ENCODE results near the gene DHX29. TPM values are rescaled to one million over a fixed set of nuclear protein-coding genes. Genes with fewer than 3 reads are reported as not detected.
"Not testable (repeated sequence)": the region's sequence is repeated elsewhere in the genome, so short reads cannot be mapped to it uniquely, and the experiment has no call there.

The DHX29 gene
- total RNA-seq, 2 experiments from 2014 or later: 11.6 to 13.7 TPM

DNA sequence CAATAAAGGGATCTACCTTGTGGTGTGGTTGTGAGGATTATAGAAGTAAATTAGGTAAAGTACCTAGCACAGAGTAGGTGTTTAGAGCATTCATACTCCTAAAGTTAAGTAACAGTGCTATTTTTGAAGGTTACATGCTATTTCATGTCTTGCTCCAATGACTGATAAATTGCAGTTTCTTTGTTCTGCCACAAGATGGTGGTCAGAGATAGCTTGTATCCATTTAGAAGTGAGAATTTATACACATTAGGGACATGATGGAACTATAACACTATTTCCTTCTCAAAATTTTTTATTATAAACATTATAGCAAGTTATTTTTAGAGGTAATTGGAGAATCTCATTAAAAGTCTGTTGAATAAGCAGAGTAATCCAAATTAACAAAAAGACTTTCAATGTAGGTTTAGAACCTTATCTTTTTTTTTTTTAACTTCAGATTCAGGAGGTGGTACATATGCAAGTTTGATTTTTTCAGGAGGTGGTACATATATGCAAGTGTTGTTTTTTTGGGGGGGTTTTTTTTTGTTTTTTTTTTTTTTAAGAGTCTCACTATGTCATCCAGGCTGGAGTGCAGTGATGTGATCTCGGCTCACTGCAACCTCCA lies 17.4 kb upstream of the DHX29 start:
- TF ChIP-seq, protein P1, sequence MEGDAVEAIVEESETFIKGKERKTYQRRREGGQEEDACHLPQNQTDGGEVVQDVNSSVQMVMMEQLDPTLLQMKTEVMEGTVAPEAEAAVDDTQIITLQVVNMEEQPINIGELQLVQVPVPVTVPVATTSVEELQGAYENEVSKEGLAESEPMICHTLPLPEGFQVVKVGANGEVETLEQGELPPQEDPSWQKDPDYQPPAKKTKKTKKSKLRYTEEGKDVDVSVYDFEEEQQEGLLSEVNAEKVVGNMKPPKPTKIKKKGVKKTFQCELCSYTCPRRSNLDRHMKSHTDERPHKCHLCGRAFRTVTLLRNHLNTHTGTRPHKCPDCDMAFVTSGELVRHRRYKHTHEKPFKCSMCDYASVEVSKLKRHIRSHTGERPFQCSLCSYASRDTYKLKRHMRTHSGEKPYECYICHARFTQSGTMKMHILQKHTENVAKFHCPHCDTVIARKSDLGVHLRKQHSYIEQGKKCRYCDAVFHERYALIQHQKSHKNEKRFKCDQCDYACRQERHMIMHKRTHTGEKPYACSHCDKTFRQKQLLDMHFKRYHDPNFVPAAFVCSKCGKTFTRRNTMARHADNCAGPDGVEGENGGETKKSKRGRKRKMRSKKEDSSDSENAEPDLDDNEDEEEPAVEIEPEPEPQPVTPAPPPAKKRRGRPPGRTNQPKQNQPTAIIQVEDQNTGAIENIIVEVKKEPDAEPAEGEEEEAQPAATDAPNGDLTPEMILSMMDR (IDR thresholded peaks at IDR 0.05): peak; percentile 75
- no peak overlapping the region for H3K4me3 Mint-ChIP-seq
- ChIA-PET CTCF (interaction anchor here (0.6 to 1.5 kb wide), 6 partner anchors 11 to 488 kb away, joined by 3 to 4 read pairs (median 4); no protein-coding TSS in a partner anchor), POLR2A (no interaction called here)
- H3K9me3 Mint-ChIP-seq: no peaks in the 10 kb centered on the region
- no peaks in the 10 kb centered on the region for H3K27me3 Mint-ChIP-seq
- no peak for DNase-seq
- peaks cover 30% of the 10 kb centered on the region for H3K36me3 Mint-ChIP-seq (ENCODE audit: low read depth)
- ATAC-seq: peak; percentile 83
- peaks cover 29% of the 10 kb centered on the region for H3K4me1 Mint-ChIP-seq (ENCODE audit: low read depth)
- no peak overlapping the region for H3K27ac Mint-ChIP-seq
- intact Hi-C loops (cut with micrococcal nuclease): no loop called here

DNA sequence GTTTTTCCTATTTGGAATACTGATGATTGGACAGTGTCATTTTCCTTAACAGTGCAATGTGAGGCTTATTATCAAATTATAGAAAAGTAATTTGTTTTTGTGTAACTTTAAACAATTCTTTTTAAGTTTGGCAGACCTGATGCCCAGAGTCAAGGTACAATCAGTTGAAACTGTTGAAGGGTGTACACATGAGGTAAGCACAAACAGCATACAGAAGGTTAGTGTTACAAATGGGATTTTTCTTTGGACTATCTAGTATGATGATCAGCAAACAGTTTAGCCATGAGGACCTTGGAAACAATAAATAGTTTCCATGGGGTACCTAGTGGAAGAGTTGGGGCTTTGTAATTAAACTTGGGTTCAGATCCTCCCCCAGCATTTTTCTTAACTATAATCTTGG lies 16.5 kb upstream of the DHX29 start:
- intact Hi-C loops (cut with micrococcal nuclease): no loop called here
- ATAC-seq (no peak), DNase-seq (no peak)
- ChIA-PET CTCF (interaction anchor here (1.1 kb wide), 1 partner anchor 367 kb away, joined by 4 read pairs; no protein-coding TSS in a partner anchor), POLR2A (interaction anchor here (1.2 kb wide), 1 partner anchor 17 kb away, joined by 3 read pairs; the partner anchor contains the start of genes DHX29 and MTREX)
- H3K27ac Mint-ChIP-seq: no peak overlapping the region
- no peaks in the 10 kb centered on the region for H3K9me3 Mint-ChIP-seq
- peaks cover 29% of the 10 kb centered on the region for H3K4me1 Mint-ChIP-seq (ENCODE audit: low read depth)
- H3K27me3 Mint-ChIP-seq: no peaks in the 10 kb centered on the region
- peaks cover 29% of the 10 kb centered on the region for H3K36me3 Mint-ChIP-seq (ENCODE audit: low read depth)
- TF ChIP-seq, protein P1 (IDR thresholded peaks at IDR 0.05): no peak
- no peak overlapping the region for H3K4me3 Mint-ChIP-seq

DNA sequence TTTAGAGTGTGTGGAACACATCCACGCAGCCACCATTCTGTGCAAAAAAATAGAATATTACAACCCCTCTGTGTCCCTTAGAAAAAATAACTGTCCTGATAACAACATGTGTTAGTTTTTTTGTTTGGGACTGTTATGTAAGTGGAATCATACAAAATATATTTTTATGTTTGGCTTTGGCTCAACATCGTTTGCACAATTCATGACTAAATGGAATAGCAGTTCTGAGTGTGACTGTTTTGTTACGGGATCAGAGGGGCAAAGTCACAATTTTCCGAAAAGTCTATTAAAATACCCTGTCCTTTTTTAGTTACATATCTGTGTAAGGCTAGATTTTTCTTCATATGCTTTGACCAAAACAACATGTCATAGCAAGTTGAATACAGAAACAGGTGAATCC lies 13.1 kb upstream of the DHX29 start:
- TF ChIP-seq, protein P1 (IDR thresholded peaks at IDR 0.05): no peak
- Mint-ChIP-seq H3K27ac (no peak overlapping the region), H3K4me3 (no peak overlapping the region), H3K4me1 (ENCODE audit: low read depth) (peaks cover 37% of the 10 kb centered on the region), H3K36me3 (ENCODE audit: low read depth) (peaks cover 36% of the 10 kb centered on the region), H3K27me3 (no peaks in the 10 kb centered on the region), H3K9me3 (peaks cover 21% of the 10 kb centered on the region)
- DNase-seq (no peak), ATAC-seq (no peak)
- POLR2A ChIA-PET: no interaction called here
- CTCF ChIA-PET: no interaction called here
- intact Hi-C loops (cut with micrococcal nuclease): no loop called here

DNA sequence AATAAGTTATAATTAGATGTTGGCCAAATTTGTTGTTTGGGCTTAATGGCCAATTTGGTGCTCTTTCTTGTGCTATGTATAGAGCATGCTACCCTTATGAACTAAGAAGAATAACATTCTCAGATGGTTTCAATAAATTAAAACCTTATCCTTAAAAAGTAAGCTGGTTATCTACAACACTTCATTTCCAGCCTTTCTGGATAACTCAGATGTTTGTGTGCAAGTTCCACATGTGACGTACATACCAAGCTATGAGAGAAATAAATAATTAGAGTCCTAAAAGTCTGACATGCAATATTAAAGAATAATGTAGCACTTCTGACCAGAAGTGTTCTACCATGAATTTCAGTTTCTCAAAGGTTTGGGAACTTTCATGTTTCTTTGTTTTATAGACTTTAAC lies 12.0 kb upstream of the DHX29 start:
- DNase-seq (no peak), ATAC-seq (no peak)
- TF ChIP-seq, protein P1 (IDR thresholded peaks at IDR 0.05): no peak
- no peaks in the 10 kb centered on the region for H3K27me3 Mint-ChIP-seq
- CTCF ChIA-PET: interaction anchor here (0.6 to 0.9 kb wide), 2 partner anchors 12 to 137 kb away, joined by 3 to 4 read pairs; partner anchors contain the start of genes DHX29 and MTREX
- no peak overlapping the region for H3K27ac Mint-ChIP-seq
- H3K4me3 Mint-ChIP-seq: no peak overlapping the region
- peaks cover 21% of the 10 kb centered on the region for H3K9me3 Mint-ChIP-seq
- H3K36me3 Mint-ChIP-seq (ENCODE audit: low read depth): peaks cover 36% of the 10 kb centered on the region
- POLR2A ChIA-PET: no interaction called here
- intact Hi-C loops (cut with micrococcal nuclease): no loop called here
- peaks cover 37% of the 10 kb centered on the region for H3K4me1 Mint-ChIP-seq (ENCODE audit: low read depth)

DNA sequence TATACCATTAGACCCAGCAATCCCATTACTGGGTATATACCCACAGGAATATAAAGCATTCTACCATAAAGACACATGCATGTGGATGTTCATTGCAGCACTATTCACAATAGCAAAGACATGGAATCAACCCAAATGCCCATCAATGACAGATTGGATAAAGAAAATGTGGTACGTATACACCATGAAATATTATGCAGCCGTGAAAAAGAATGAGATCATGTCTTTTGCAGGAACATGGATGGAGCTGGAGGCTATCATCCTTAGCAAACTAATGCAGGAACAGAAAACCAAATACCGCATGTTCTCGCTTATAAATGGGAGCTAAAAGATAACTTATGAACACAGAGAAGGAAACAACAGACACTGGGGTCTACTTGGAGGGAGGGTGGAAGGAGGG lies 10.7 kb upstream of the DHX29 start:
- H3K4me1 Mint-ChIP-seq (ENCODE audit: low read depth): peaks cover 47% of the 10 kb centered on the region
- ChIA-PET POLR2A (interaction anchor here (0.6 to 2.4 kb wide), 3 partner anchors 11 to 394 kb away, joined by 3 to 10 read pairs (median 4); partner anchors contain the start of genes DHX29, MTREX and SLC38A9), CTCF (interaction anchor here (2.3 kb wide), 1 partner anchor 12 kb away, joined by 6 read pairs; no protein-coding TSS in a partner anchor)
- peaks cover 21% of the 10 kb centered on the region for H3K9me3 Mint-ChIP-seq
- H3K27ac Mint-ChIP-seq; ATAC-seq; intact Hi-C loops (cut with micrococcal nuclease); H3K4me3 Mint-ChIP-seq; DNase-seq; H3K27me3 Mint-ChIP-seq: not testable (repeated sequence)
- H3K36me3 Mint-ChIP-seq (ENCODE audit: low read depth): peaks cover 40% of the 10 kb centered on the region
